ENCODE results near the gene RALGAPA2.

RALGAPA2 gene

DNA sequence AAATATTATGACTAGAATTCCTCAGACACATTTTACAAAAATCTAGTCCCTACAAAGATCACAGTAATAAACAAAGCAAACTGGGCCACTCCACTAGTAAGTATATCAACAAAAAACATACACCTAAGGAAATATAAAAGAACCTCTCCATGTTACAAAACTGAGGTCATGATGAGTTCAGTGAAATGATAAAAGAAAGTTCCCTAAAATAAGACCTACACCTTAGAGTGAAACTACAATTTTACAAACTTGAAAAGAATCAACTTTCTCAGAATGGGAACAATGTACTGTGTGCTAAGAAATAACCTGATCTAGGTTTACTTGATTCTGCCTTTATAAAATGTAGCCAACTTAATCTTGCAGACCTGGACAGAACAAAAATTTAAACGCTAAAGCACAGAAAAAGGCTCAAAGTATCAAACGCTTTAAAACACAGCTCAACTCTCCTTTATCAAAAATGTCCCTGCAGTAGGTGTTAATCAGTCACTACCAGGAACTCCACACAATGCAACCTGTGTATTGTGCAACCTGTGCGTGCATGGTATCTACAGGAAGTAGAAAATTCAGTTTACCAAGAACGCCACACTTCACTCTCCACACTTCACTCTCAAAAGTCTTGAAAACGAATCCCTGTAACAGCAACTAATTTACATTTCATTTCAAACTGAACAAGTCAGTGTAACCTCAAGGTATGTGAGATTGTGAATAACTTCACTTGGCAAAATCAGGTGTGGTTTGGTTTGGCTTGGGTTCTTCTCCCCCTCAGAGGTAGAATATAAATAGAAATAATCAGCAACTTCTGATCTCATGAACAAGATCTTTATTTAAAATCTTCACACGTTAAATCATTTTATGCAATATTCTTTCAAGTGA lies 1.8 kb downstream of the RALGAPA2 start:
- Histone ChIP-seq H3K4me3 (ENCODE audit: insufficient read depth, low read length, poor library complexity, severe bottlenecking) (no peak overlapping the region), H2AFZ (ENCODE audit: low read depth, low read length, severe bottlenecking) (no peak overlapping the region), H3K79me2 (ENCODE audit: insufficient read depth, low read length) (no peaks in the 10 kb centered on the region)

DNA sequence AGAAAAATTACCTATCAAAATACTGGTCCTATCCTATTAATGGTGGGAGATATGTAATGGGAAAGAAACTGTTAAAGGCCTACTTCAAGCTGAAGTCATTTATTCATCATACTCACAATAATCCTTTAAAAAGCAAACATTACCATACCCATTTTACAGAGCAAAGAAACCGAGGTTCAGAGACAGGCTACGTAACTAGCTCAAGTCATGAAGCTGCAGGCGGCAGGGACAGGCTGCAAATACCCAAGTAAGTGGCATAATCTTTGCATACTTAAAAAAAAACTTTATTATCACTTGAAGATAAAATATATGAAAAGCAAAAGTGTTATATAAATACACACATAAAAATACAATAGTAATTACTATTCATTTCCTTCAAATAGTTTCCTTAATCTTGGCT lies 2.6 kb downstream of the RALGAPA2 start:
- no peaks in the 10 kb centered on the region for H3K27me3 ChIP-seq (ENCODE audit: low read length)
- H3K79me2 ChIP-seq (ENCODE audit: insufficient read depth, low read length), result no peaks in the 10 kb centered on the region
- H2AFZ ChIP-seq (ENCODE audit: low read depth, low read length, severe bottlenecking), result no peak overlapping the region
- no peaks in the 10 kb centered on the region; the same call in 1 of the 2 replicates for H4K20me1 ChIP-seq (ENCODE audit: low read depth, low read length)
- H3K36me3 ChIP-seq (ENCODE audit: low read length), result no peaks in the 10 kb centered on the region
- no peak overlapping the region for H3K9ac ChIP-seq (ENCODE audit: low read length)
- H3K4me3 ChIP-seq (ENCODE audit: insufficient read depth, low read length, poor library complexity, severe bottlenecking), result no peak overlapping the region
- H3K4me2 ChIP-seq (ENCODE audit: low read depth, low read length, poor library complexity, severe bottlenecking), result no peak overlapping the region
- no peaks in the 10 kb centered on the region for H3K9me2 ChIP-seq (replicated peaks; ENCODE audit: insufficient read depth, low read length)
- no peaks in the 10 kb centered on the region for H3K9me3 ChIP-seq (ENCODE audit: insufficient read depth, low read length)
- TF ChIP-seq, protein P1, sequence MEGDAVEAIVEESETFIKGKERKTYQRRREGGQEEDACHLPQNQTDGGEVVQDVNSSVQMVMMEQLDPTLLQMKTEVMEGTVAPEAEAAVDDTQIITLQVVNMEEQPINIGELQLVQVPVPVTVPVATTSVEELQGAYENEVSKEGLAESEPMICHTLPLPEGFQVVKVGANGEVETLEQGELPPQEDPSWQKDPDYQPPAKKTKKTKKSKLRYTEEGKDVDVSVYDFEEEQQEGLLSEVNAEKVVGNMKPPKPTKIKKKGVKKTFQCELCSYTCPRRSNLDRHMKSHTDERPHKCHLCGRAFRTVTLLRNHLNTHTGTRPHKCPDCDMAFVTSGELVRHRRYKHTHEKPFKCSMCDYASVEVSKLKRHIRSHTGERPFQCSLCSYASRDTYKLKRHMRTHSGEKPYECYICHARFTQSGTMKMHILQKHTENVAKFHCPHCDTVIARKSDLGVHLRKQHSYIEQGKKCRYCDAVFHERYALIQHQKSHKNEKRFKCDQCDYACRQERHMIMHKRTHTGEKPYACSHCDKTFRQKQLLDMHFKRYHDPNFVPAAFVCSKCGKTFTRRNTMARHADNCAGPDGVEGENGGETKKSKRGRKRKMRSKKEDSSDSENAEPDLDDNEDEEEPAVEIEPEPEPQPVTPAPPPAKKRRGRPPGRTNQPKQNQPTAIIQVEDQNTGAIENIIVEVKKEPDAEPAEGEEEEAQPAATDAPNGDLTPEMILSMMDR (IDR thresholded peaks at IDR 0.05; ENCODE audit: insufficient read depth, low read length, poor library complexity, severe bottlenecking), result no peak
- TF ChIP-seq EZH2phosphoT487 (conservative IDR thresholded peaks at IDR 0.05; ENCODE audit: low read length), result no peak
- H3K27ac ChIP-seq (ENCODE audit: low read depth, low read length), result no peak overlapping the region
- 0 out of 2 replicates have a peak, but pooled peaks cover 10% of the 10 kb centered on the region for H3F3A ChIP-seq (ENCODE audit: insufficient read depth)

More for the DNA sequence above, 1.8 kb downstream of the RALGAPA2 start:
- no peak for TF ChIP-seq EZH2phosphoT487 (conservative IDR thresholded peaks at IDR 0.05; ENCODE audit: low read length)
- TF ChIP-seq, protein P1 (IDR thresholded peaks at IDR 0.05; ENCODE audit: insufficient read depth, low read length, poor library complexity, severe bottlenecking), result no peak
- no peaks in the 10 kb centered on the region for H3K36me3 ChIP-seq (ENCODE audit: low read length)
- no peaks in the 10 kb centered on the region for H3K27me3 ChIP-seq (ENCODE audit: low read length)
- H3K9me3 ChIP-seq (ENCODE audit: insufficient read depth, low read length), result no peaks in the 10 kb centered on the region
- 0 out of 2 replicates have a peak, but pooled peaks cover 10% of the 10 kb centered on the region for H3F3A ChIP-seq (ENCODE audit: insufficient read depth)
- H4K20me1 ChIP-seq (ENCODE audit: low read depth, low read length), result no peaks in the 10 kb centered on the region
- H3K9ac ChIP-seq (ENCODE audit: low read length), result no peak overlapping the region
- H3K4me2 ChIP-seq (ENCODE audit: low read depth, low read length, poor library complexity, severe bottlenecking), result peak overlapping the region; percentile 63
- H3K27ac ChIP-seq (ENCODE audit: low read depth, low read length), result no peak overlapping the region
- H3K9me2 ChIP-seq (replicated peaks; ENCODE audit: insufficient read depth, low read length), result no peaks in the 10 kb centered on the region

DNA sequence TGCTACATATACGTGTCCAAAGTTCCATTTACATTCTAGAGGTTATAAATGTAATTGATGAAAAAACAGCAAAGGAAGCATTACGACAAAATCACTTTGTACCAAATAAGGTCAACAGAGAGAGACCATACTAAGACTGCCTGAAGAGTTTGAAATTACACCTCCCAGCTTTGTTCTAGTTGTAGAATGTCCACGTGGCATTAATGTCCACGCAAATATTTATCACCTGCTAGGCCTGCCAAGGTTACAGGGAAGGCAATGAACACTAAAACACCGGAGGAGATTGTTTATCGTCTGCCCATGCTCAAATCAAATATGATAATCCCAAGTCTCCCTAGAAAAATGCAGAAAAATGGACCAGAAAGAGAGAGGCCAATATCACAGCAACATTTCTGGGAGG lies 6.2 kb downstream of the RALGAPA2 start:
- Histone ChIP-seq H3K27me3 (ENCODE audit: low read length) (no peaks in the 10 kb centered on the region), H4K20me1 (ENCODE audit: low read depth, low read length) (no peaks in the 10 kb centered on the region; the same call in 1 of the 2 replicates), H2AFZ (ENCODE audit: low read depth, low read length, severe bottlenecking) (no peak overlapping the region), H3F3A (ENCODE audit: insufficient read depth) (0 out of 2 replicates have a peak, but pooled peaks cover 10% of the 10 kb centered on the region), H3K9me2 (replicated peaks; ENCODE audit: insufficient read depth, low read length) (no peaks in the 10 kb centered on the region), H3K27ac (ENCODE audit: low read depth, low read length) (no peak overlapping the region), H3K4me3 (ENCODE audit: insufficient read depth, low read length, poor library complexity, severe bottlenecking) (no peak overlapping the region), H3K9ac (ENCODE audit: low read length) (no peak overlapping the region), H3K9me3 (ENCODE audit: insufficient read depth, low read length) (no peaks in the 10 kb centered on the region), H3K79me2 (ENCODE audit: insufficient read depth, low read length) (no peaks in the 10 kb centered on the region), H3K4me2 (ENCODE audit: low read depth, low read length, poor library complexity, severe bottlenecking) (no peak overlapping the region), H3K36me3 (ENCODE audit: low read length) (no peaks in the 10 kb centered on the region)
- no peak for TF ChIP-seq EZH2phosphoT487 (conservative IDR thresholded peaks at IDR 0.05; ENCODE audit: low read length)
- TF ChIP-seq, protein P1 (IDR thresholded peaks at IDR 0.05; ENCODE audit: insufficient read depth, low read length, poor library complexity, severe bottlenecking), result no peak
